ENCODE data around the gene PIK3C3. TPM values are rescaled to one million over a fixed set of nuclear protein-coding genes. Genes with fewer than 3 reads are reported as not detected.
"Not testable (repeated sequence)": the region's sequence is repeated elsewhere in the genome, so short reads cannot be mapped to it uniquely, and the experiment has no call there.

The PIK3C3 gene
- total RNA-seq, 2 experiments from 2014 or later, result 51.7 to 65.8 TPM

- no peaks in the 10 kb centered on the region for H3K9me3 Mint-ChIP-seq
- POLR2A ChIA-PET, result no interaction called here
- H3K27me3 Mint-ChIP-seq, result no peaks in the 10 kb centered on the region
- DNase-seq (no peak), ATAC-seq (ENCODE audit: low read depth) (no peak)
- H3K4me3 Mint-ChIP-seq, result no peak overlapping the region
- H3K36me3 Mint-ChIP-seq, result peaks cover 41% of the 10 kb centered on the region
- H3K27ac Mint-ChIP-seq, result no peak overlapping the region
- H3K4me1 Mint-ChIP-seq, result no peaks in the 10 kb centered on the region
Observed at GRCh38 chr18:42005782-42006181, 50.7 kb downstream of the PIK3C3 start.

DNA sequence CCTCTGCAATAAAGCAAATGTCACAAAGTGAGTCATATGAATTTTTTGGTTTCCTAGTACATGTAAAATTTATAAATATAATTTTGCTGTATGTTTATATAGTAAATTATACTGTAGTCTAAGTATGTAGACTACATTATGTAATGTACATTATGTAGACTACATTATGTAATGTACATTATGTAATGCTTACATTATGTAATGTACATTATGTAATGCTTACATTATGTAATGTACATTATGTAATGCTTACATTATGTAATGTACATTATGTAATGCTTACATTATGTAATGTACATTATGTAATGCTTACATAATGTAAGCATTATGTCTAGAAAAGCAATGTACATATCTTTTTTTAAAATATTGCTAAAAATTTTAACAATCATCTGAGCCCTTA lies 54.4 kb downstream of the PIK3C3 start:
- ATAC-seq (ENCODE audit: low read depth); H3K4me3 Mint-ChIP-seq; H3K9me3 Mint-ChIP-seq; H3K27me3 Mint-ChIP-seq; H3K27ac Mint-ChIP-seq; DNase-seq; POLR2A ChIA-PET; H3K4me1 Mint-ChIP-seq: not testable (repeated sequence)
- peaks cover 38% of the 10 kb centered on the region for H3K36me3 Mint-ChIP-seq

DNA sequence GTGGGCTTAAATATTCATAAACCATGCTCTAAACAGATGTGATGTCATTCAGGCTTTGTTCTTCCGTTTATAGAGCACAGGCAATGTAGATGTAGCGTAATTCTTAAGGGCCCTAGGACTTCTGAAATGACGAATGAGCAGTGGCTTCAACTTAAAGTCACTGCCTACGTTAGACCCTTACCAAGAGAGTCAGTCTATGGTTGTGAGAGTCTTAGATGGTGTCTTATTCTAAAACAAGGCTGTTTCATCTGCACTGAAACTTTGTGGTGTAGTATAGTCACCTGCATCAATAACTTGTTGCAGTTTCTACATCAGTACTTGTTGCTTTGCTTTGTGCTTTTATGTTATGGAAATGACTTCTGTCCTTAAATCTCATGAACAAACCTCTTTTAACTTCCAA lies 56.0 kb downstream of the PIK3C3 start:
- DNase-seq (no peak), ATAC-seq (ENCODE audit: low read depth) (no peak)
- Mint-ChIP-seq H3K27me3 (no peaks in the 10 kb centered on the region), H3K36me3 (peaks cover 35% of the 10 kb centered on the region), H3K27ac (no peak overlapping the region), H3K4me3 (no peak overlapping the region), H3K4me1 (no peaks in the 10 kb centered on the region), H3K9me3 (no peaks in the 10 kb centered on the region)
- POLR2A ChIA-PET, result no interaction called here

- DNase-seq (no peak), ATAC-seq (ENCODE audit: low read depth) (no peak)
- no peaks in the 10 kb centered on the region for H3K27me3 Mint-ChIP-seq
- no peaks in the 10 kb centered on the region for H3K9me3 Mint-ChIP-seq
- no peak overlapping the region for H3K4me3 Mint-ChIP-seq
- no peak overlapping the region for H3K27ac Mint-ChIP-seq
- H3K36me3 Mint-ChIP-seq, result peaks cover 26% of the 10 kb centered on the region
- POLR2A ChIA-PET, result no interaction called here
- H3K4me1 Mint-ChIP-seq, result peaks cover 2% of the 10 kb centered on the region
Observed at GRCh38 chr18:42018831-42019230, 63.8 kb downstream of the PIK3C3 start.

DNA sequence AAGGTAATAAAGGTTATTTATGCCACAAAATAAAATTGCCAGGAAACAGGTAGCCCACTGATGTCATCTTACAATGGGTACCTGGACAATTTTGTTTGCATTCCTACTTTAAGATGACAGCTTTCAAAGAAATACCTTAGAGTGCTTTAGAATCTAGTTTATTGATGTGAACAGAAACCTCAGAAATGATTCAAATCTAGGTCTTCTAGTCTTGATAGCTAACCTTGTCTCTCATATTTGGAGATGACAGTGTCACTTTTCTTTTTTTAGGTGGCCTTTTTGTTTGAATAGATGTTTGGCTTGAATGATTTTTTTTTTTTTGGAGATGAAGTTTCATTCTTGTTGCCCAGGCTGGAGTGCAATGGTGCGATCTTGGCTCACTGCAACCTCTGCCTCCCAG lies 69.1 kb downstream of the PIK3C3 start:
- peaks cover 10% of the 10 kb centered on the region for H3K4me1 Mint-ChIP-seq
- POLR2A ChIA-PET, result no interaction called here
- no peaks in the 10 kb centered on the region for H3K9me3 Mint-ChIP-seq
- peaks cover 14% of the 10 kb centered on the region for H3K36me3 Mint-ChIP-seq
- no peak for ATAC-seq (ENCODE audit: low read depth)
- no peaks in the 10 kb centered on the region for H3K27me3 Mint-ChIP-seq
- no peak for DNase-seq
- no peak overlapping the region for H3K4me3 Mint-ChIP-seq
- H3K27ac Mint-ChIP-seq, result no peak overlapping the region

GRCh38 chr18:42025491-42025890 lies 70.5 kb downstream of the PIK3C3 start:
- DNase-seq (no peak), ATAC-seq (ENCODE audit: low read depth) (no peak)
- Mint-ChIP-seq H3K9me3 (no peaks in the 10 kb centered on the region), H3K27me3 (no peaks in the 10 kb centered on the region), H3K4me3 (no peak overlapping the region), H3K27ac (peak overlapping the region; percentile 23), H3K4me1 (peaks cover 10% of the 10 kb centered on the region), H3K36me3 (peaks cover 18% of the 10 kb centered on the region)
- POLR2A ChIA-PET, result no interaction called here

DNA sequence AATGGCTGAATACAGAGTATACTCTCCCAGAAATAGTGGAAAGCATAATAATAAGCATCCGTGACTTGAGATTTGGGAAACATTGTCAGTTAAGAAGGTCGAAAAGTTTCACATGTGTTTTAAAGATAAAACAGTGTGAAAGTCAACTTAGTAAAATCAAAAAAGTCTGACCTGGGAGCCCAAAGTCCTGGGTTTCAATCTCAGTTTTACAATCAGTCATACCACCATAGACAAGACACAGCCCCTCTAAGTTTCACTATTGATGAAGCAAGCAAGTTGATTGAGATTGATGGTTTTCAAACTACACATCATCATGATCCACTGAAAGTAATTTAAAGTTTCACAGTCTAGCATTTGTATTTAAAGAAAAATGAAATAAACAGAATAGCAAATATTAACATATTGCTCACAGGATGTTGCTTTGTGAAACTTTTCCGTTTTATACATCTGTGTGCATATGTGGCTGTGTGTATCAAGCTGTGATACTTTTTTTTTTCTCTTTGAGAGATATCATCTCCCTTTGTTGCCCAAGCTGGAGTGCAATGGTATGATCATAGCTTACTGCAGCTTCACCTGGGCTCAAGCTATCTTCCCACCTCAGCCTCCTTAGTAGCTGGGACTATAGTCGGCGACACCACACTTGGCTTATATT lies 71.1 kb downstream of the PIK3C3 start:
- no peak for DNase-seq
- Mint-ChIP-seq H3K4me3 (no peak overlapping the region), H3K4me1 (peaks cover 10% of the 10 kb centered on the region), H3K9me3 (no peaks in the 10 kb centered on the region), H3K27me3 (no peaks in the 10 kb centered on the region), H3K27ac (no peak overlapping the region), H3K36me3 (peaks cover 21% of the 10 kb centered on the region)
- POLR2A ChIA-PET, result no interaction called here
- no peak for ATAC-seq (ENCODE audit: low read depth)

DNA sequence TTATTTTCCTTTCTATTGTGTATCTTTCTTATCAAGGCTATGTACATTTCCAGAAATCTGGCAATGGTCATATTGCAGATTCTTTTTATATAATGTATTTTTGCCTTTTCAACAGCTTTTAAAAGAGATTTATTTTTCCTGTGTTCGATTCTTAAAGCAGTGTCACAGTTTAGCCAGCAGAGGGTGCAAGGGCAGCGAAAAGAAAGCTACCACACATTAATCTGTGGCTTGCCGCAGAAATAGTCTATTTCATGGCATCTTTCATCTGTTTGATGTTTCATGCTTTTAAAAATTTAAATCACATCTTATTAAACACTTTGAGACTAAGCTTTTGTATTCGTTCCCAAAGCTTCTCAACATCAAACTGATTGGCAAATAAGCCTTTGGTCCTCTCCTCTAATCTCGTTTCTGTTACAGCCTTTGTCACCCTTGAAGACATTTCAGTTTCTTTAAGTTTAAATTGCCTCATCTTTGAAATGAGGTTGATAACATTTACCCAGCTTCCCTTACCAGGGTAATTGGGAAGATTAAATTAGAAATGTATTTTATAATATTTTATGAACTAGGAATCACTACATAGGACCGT lies 73.3 kb downstream of the PIK3C3 start:
- ATAC-seq (ENCODE audit: low read depth) (no peak), DNase-seq (no peak)
- POLR2A ChIA-PET, result no interaction called here
- Mint-ChIP-seq H3K9me3 (no peaks in the 10 kb centered on the region), H3K27ac (no peak overlapping the region), H3K4me1 (peaks cover 10% of the 10 kb centered on the region), H3K36me3 (peaks cover 26% of the 10 kb centered on the region), H3K27me3 (no peaks in the 10 kb centered on the region), H3K4me3 (no peak overlapping the region)

- POLR2A ChIA-PET, result no interaction called here
- no peak for ATAC-seq (ENCODE audit: low read depth)
Observed at GRCh38 chr18:42029092-42029491, 74.1 kb downstream of the PIK3C3 start.

GRCh38 chr18:42030586-42031182 lies 75.7 kb downstream of the PIK3C3 start:
- Mint-ChIP-seq H3K4me1 (no peaks in the 10 kb centered on the region), H3K36me3 (peaks cover 28% of the 10 kb centered on the region), H3K4me3 (no peak overlapping the region), H3K27me3 (no peaks in the 10 kb centered on the region), H3K27ac (no peak overlapping the region), H3K9me3 (no peaks in the 10 kb centered on the region)
- DNase-seq (no peak), ATAC-seq (ENCODE audit: low read depth) (no peak)
- POLR2A ChIA-PET, result no interaction called here

More at GRCh38 chr18:42029092-42029491, 74.1 kb downstream of the PIK3C3 start:
- Mint-ChIP-seq H3K4me1 (peaks cover 6% of the 10 kb centered on the region), H3K27ac (no peak overlapping the region), H3K36me3 (peaks cover 30% of the 10 kb centered on the region), H3K4me3 (no peak overlapping the region), H3K27me3 (no peaks in the 10 kb centered on the region), H3K9me3 (no peaks in the 10 kb centered on the region)
- DNase-seq, result no peak

GRCh38 chr18:42032447-42032846 lies 77.4 kb downstream of the PIK3C3 start:
- H3K9me3 Mint-ChIP-seq, result no peaks in the 10 kb centered on the region
- H3K27me3 Mint-ChIP-seq, result no peaks in the 10 kb centered on the region
- POLR2A ChIA-PET, result no interaction called here
- no peak overlapping the region for H3K27ac Mint-ChIP-seq
- no peaks in the 10 kb centered on the region for H3K4me1 Mint-ChIP-seq
- no peak for DNase-seq
- no peak overlapping the region for H3K4me3 Mint-ChIP-seq
- no peak for ATAC-seq (ENCODE audit: low read depth)
- peaks cover 28% of the 10 kb centered on the region for H3K36me3 Mint-ChIP-seq

DNA sequence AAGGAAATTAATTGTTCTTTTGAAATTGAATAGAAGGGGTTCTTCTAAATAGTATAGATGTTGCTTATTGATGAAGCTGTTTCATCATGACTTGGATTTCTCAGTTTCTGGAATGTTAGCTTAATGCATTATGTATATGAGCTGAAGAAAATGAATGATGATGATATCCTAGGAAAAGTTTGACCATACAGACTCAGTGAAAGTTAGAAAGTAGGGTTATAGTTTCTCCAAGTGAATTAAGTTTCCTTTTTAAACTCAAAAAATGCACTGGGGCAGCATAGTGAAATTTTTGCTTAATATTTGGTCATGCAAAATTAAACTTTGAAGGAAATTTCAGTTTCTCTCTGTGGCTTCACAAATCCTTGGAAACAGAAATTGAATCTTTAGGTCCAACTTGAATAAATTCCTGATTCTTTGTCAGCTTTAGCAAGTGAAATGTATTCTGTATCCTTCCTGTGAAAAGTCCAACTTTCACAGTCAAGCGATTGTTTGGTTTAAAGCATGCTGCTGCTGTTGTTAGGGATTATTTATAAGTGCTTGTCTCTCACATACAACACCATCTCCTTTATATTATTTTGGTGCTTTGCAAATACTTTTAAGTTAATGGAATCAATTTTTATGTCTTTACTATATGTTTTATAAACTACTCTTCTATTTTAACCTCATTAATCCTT lies 78.2 kb downstream of the PIK3C3 start:
- peaks cover 33% of the 10 kb centered on the region for H3K36me3 Mint-ChIP-seq
- POLR2A ChIA-PET, result no interaction called here
- H3K27ac Mint-ChIP-seq, result no peak overlapping the region

GRCh38 chr18:42038936-42039335 lies 83.9 kb downstream of the PIK3C3 start:
- H3K27ac Mint-ChIP-seq, result no peak overlapping the region
- no peak for ATAC-seq (ENCODE audit: low read depth)
- H3K36me3 Mint-ChIP-seq, result peaks cover 19% of the 10 kb centered on the region
- H3K9me3 Mint-ChIP-seq, result no peaks in the 10 kb centered on the region
- H3K4me3 Mint-ChIP-seq, result no peak overlapping the region
- DNase-seq, result no peak
- POLR2A ChIA-PET, result no interaction called here
- H3K27me3 Mint-ChIP-seq, result no peaks in the 10 kb centered on the region
- peaks cover 6% of the 10 kb centered on the region for H3K4me1 Mint-ChIP-seq

More for the DNA sequence above, 78.2 kb downstream of the PIK3C3 start:
- Mint-ChIP-seq H3K9me3 (no peaks in the 10 kb centered on the region), H3K27me3 (no peaks in the 10 kb centered on the region), H3K4me1 (no peaks in the 10 kb centered on the region), H3K4me3 (no peak overlapping the region)
- ATAC-seq (ENCODE audit: low read depth) (no peak), DNase-seq (no peak)

DNA sequence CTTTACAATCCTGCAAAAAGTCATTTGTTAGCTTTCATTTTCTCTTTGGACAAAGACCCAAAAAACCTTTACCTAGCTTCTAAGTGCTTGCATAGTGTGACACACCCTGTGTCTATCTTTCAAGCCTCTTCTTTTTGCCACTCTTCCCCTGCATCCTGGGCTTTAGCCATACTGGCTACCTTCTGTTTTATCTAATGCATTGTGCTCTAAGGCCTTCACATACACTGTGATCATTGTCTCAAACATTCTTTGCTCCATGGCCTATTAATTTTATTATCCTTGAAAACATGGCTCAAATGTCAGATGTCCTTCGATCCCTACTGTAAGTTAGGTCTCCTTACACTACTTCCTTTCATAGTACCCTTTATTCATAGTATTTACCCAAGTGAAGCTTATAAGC lies 84.4 kb downstream of the PIK3C3 start:
- H3K27me3 Mint-ChIP-seq, result no peaks in the 10 kb centered on the region
- ATAC-seq (ENCODE audit: low read depth) (no peak), DNase-seq (no peak)
- POLR2A ChIA-PET, result interaction anchor here (0.7 kb wide), 1 partner anchor 9 kb away, joined by 3 read pairs; no protein-coding TSS in a partner anchor
- H3K9me3 Mint-ChIP-seq, result no peaks in the 10 kb centered on the region
- peaks cover 19% of the 10 kb centered on the region for H3K36me3 Mint-ChIP-seq
- peaks cover 6% of the 10 kb centered on the region for H3K4me1 Mint-ChIP-seq
- H3K4me3 Mint-ChIP-seq, result no peak overlapping the region
- H3K27ac Mint-ChIP-seq, result no peak overlapping the region

Data from activated naive CD8-positive, alpha-beta T cell treated with anti-CD3 and anti-CD28 coated beads, Interleukin-2, amount 10 ng/mL, durations not matched to agents 7 days and 5 days (primary cell).